Measurements from ENCODE around the gene IL34. TPM values are rescaled to one million over a fixed set of nuclear protein-coding genes. Genes with fewer than 3 reads are reported as not detected.

Gene IL34
- total RNA-seq, 1 donor from 2014 or later = not detected

GRCh38 chr16:70692130-70692872 is 45.9 kb downstream of the IL34 start:
- Mint-ChIP-seq H3K4me3 (no peak overlapping the region), H3K27me3 (ENCODE audit: insufficient read depth, low read depth) (peaks cover 8% of the 10 kb centered on the region), H3K27ac (no peak overlapping the region), H3K4me1 (peaks cover 48% of the 10 kb centered on the region), H3K9me3 (no peaks in the 10 kb centered on the region), H3K36me3 (no peaks in the 10 kb centered on the region)
- H3F3A ChIP-seq (ENCODE audit: low read depth) = peaks cover 23% of the 10 kb centered on the region
- DNase-seq (ENCODE audit: low spot score) = no peak
- no peaks in the 10 kb centered on the region for H3K36me3 ChIP-seq
- H3K9me3 ChIP-seq (ENCODE audit: low read depth) = no peaks in the 10 kb centered on the region
- no peaks in the 10 kb centered on the region for H3K27me3 ChIP-seq
- no peak overlapping the region for H3K9ac ChIP-seq
- no peaks in the 10 kb centered on the region for H3K79me2 ChIP-seq (ENCODE audit: low read depth)
- no peak overlapping the region for H3K27ac ChIP-seq
- H3K4me1 ChIP-seq = peaks cover 34% of the 10 kb centered on the region
- H3K4me2 ChIP-seq = no peak overlapping the region
- no peak overlapping the region for H2AFZ ChIP-seq (replicated peaks)
- H3K4me3 ChIP-seq = no peak overlapping the region
- H4K20me1 ChIP-seq (ENCODE audit: low read depth) = peaks cover 3% of the 10 kb centered on the region
- TF ChIP-seq CTCF (IDR thresholded peaks at IDR 0.05) = no peak
- no peak for TF ChIP-seq EZH2 (IDR thresholded peaks at IDR 0.05)
- TF ChIP-seq EZH2phosphoT487 (IDR thresholded peaks at IDR 0.05) = no peak

- peaks cover 3% of the 10 kb centered on the region for H4K20me1 ChIP-seq (ENCODE audit: low read depth)
- Mint-ChIP-seq H3K4me3 (no peak overlapping the region), H3K4me1 (peaks cover 45% of the 10 kb centered on the region), H3K36me3 (no peaks in the 10 kb centered on the region), H3K9me3 (no peaks in the 10 kb centered on the region), H3K27ac (peak overlapping the region; percentile 99), H3K27me3 (ENCODE audit: insufficient read depth, low read depth) (peaks cover 8% of the 10 kb centered on the region)
- H3K27ac ChIP-seq = peak overlapping the region; percentile 31
- H3F3A ChIP-seq (ENCODE audit: low read depth) = peaks cover 15% of the 10 kb centered on the region
- no peaks in the 10 kb centered on the region for H3K9me3 ChIP-seq (ENCODE audit: low read depth)
- H3K36me3 ChIP-seq = no peaks in the 10 kb centered on the region
- H3K4me2 ChIP-seq = no peak overlapping the region
- H3K4me3 ChIP-seq = no peak overlapping the region
- H3K9ac ChIP-seq = no peak overlapping the region
- peaks cover 30% of the 10 kb centered on the region for H3K4me1 ChIP-seq
- DNase-seq (ENCODE audit: low spot score) = no peak
- no peak for TF ChIP-seq EZH2 (IDR thresholded peaks at IDR 0.05)
- TF ChIP-seq EZH2phosphoT487 (IDR thresholded peaks at IDR 0.05) = no peak
- no peak for TF ChIP-seq CTCF (IDR thresholded peaks at IDR 0.05)
- H3K27me3 ChIP-seq = no peaks in the 10 kb centered on the region
- H3K79me2 ChIP-seq (ENCODE audit: low read depth) = no peaks in the 10 kb centered on the region
- no peak overlapping the region for H2AFZ ChIP-seq (replicated peaks)
Observed at GRCh38 chr16:70692873-70693671, 46.7 kb downstream of the IL34 start.

- no peaks in the 10 kb centered on the region for H3K9me3 Mint-ChIP-seq
- no peaks in the 10 kb centered on the region for H3K79me2 ChIP-seq (ENCODE audit: low read depth)
- peak overlapping the region; percentile 65 for H3K27ac ChIP-seq
- no peaks in the 10 kb centered on the region for H3K27me3 ChIP-seq
- TF ChIP-seq EZH2phosphoT487 (IDR thresholded peaks at IDR 0.05) (no peak), CTCF (IDR thresholded peaks at IDR 0.05) (no peak), EZH2 (IDR thresholded peaks at IDR 0.05) (no peak)
- peak overlapping the region; percentile 55 for H3K4me2 ChIP-seq
- peaks cover 11% of the 10 kb centered on the region for H3F3A ChIP-seq (ENCODE audit: low read depth)
- no peak overlapping the region for H3K4me3 ChIP-seq
- peaks cover 30% of the 10 kb centered on the region for H3K4me1 ChIP-seq
- peaks cover 3% of the 10 kb centered on the region for H4K20me1 ChIP-seq (ENCODE audit: low read depth)
- peaks cover 41% of the 10 kb centered on the region for H3K4me1 Mint-ChIP-seq
- H3K27me3 Mint-ChIP-seq (ENCODE audit: insufficient read depth, low read depth) = peaks cover 7% of the 10 kb centered on the region
- H3K36me3 ChIP-seq = no peaks in the 10 kb centered on the region
- no peaks in the 10 kb centered on the region for H3K9me3 ChIP-seq (ENCODE audit: low read depth)
- H2AFZ ChIP-seq (replicated peaks) = no peak overlapping the region
- DNase-seq (ENCODE audit: low spot score) = peak; percentile 69
- H3K4me3 Mint-ChIP-seq = no peak overlapping the region
- peak overlapping the region; percentile 92 for H3K27ac Mint-ChIP-seq
- peaks cover 3% of the 10 kb centered on the region for H3K36me3 Mint-ChIP-seq
- H3K9ac ChIP-seq = no peak overlapping the region
Observed at GRCh38 chr16:70694088-70694867, 47.9 kb downstream of the IL34 start.

All from neural progenitor cell (in vitro differentiated cells).